ENCODE measurements around the gene SFMBT1.

GRCh38 chr3:52920841-52921240, 125.0 kb downstream of the SFMBT1 start:
- TF ChIP-seq CTCF (IDR thresholded peaks at IDR 0.05) (no peak), POLR2A (IDR thresholded peaks at IDR 0.05) (no peak)

Measured in right lobe of liver (tissue), 4 donors.